ENCODE results near the gene DRC3. TPM values are rescaled to one million over a fixed set of nuclear protein-coding genes. Genes with fewer than 3 reads are reported as not detected.

The DRC3 gene
- total RNA-seq, 4 donors from 2014 or later = 1.1 to 3.5 (median 1.7) TPM

DNA sequence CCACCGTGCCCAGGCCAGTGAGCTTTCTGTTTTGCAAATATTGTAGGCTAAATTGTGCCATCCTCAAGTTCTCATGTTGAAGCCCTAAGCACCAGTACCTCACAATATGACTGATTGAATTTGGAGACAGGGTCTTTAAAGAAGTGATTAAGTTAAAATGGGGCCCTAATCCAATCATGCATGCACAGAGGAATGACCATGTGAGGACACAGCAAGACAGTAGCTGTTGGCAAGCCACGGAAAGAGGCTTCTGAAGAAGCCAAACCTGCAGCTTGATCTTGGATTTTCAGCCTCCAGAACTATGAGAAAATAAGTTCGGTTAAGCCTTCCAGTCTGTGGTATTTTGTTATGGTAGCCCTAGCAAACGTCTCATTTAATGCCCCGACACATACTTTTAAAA, 25.4 kb upstream of the DRC3 start:
- 50 to 75% methylated on average over 2 to 5 of the region's 5 CpGs for WGBS, 2 donors (ENCODE audit: low coverage in 1 of 2)
- Histone ChIP-seq H3K27ac (no peak overlapping the region), H3K4me3 (no peak overlapping the region), H3K27me3 (no peaks in the 10 kb centered on the region), H3K36me3 (no peaks in the 10 kb centered on the region), H3K9me3 (no peaks in the 10 kb centered on the region), H3K4me1 (peaks cover 0 to 70% (median 17%) of the 10 kb centered on the region in 3 donors)
- no peak for ATAC-seq
- TF ChIP-seq EP300 (IDR thresholded peaks at IDR 0.05) (no peak), POLR2AphosphoS5 (IDR thresholded peaks at IDR 0.05) (no peak), POLR2A (IDR thresholded peaks at IDR 0.05) (no peak)
- TF ChIP-seq, protein P1, sequence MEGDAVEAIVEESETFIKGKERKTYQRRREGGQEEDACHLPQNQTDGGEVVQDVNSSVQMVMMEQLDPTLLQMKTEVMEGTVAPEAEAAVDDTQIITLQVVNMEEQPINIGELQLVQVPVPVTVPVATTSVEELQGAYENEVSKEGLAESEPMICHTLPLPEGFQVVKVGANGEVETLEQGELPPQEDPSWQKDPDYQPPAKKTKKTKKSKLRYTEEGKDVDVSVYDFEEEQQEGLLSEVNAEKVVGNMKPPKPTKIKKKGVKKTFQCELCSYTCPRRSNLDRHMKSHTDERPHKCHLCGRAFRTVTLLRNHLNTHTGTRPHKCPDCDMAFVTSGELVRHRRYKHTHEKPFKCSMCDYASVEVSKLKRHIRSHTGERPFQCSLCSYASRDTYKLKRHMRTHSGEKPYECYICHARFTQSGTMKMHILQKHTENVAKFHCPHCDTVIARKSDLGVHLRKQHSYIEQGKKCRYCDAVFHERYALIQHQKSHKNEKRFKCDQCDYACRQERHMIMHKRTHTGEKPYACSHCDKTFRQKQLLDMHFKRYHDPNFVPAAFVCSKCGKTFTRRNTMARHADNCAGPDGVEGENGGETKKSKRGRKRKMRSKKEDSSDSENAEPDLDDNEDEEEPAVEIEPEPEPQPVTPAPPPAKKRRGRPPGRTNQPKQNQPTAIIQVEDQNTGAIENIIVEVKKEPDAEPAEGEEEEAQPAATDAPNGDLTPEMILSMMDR (IDR thresholded peaks at IDR 0.05) = no peak

DNA sequence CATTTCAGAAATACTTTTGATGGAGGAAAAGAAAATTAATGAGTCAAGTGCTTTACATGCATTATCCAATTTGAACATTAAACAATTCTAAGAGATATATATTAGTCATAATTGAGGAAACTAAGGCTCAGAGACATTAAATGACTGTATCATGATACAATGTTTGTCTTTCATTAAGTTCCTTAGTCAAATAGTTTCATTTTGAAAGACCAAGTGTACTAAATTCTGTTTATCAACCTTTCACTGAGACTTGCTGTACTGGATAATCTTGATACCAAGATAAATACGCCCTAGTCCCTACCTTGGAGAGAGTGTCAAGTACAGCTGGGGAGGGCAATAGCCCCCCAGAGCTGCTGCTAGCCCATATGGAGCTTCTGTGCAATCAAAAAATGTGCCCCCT, 24.7 kb upstream of the DRC3 start:
- H3K9me3 ChIP-seq = no peaks in the 10 kb centered on the region
- H3K36me3 ChIP-seq = no peaks in the 10 kb centered on the region
- no peak for ATAC-seq
- no peak overlapping the region for H3K27ac ChIP-seq
- no peak for TF ChIP-seq EP300 (IDR thresholded peaks at IDR 0.05)
- no peak for TF ChIP-seq POLR2AphosphoS5 (IDR thresholded peaks at IDR 0.05)
- TF ChIP-seq POLR2A (IDR thresholded peaks at IDR 0.05) = no peak
- TF ChIP-seq, protein P1 (IDR thresholded peaks at IDR 0.05) = no peak
- 73% methylated on average over 1 of the region's 1 CpG; no CpG with 5 or more reads in 1 of the 2 donors for WGBS, 2 donors (ENCODE audit: low coverage in 1 of 2)
- no peak overlapping the region for H3K4me3 ChIP-seq
- H3K27me3 ChIP-seq = no peaks in the 10 kb centered on the region
- peaks cover 0 to 69% (median 12%) of the 10 kb centered on the region in 3 donors for H3K4me1 ChIP-seq

DNA sequence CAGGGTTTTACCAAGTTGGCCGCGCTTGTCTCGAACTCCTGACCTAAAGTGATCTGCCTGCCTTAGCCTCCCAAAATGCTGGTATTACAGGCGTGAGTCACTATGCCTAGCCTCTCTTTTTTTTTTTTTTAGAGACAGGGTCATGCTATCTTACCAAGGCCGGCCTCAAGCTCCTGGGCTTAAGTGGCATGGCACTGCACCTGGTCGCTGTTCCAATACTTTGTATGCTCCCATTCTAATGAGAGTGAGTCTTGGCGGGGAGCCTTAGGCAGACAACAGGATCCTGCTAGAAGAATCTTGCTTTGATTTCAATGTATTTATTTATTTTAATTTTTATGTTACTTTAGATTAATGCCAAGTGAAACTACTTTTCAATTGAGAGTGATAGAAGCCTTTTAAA, 22.3 kb upstream of the DRC3 start:
- 93 to 100% methylated on average over 1 to 2 of the region's 7 CpGs for WGBS, 2 donors (ENCODE audit: low coverage in 1 of 2)
- Histone ChIP-seq H3K4me1 (peaks cover 0 to 46% (median 0%) of the 10 kb centered on the region in 3 donors), H3K9me3 (no peaks in the 10 kb centered on the region), H3K27me3 (no peaks in the 10 kb centered on the region), H3K27ac (no peak overlapping the region), H3K36me3 (peaks cover 0 to 8% of the 10 kb centered on the region in 2 donors), H3K4me3 (no peak overlapping the region)
- TF ChIP-seq POLR2AphosphoS5 (IDR thresholded peaks at IDR 0.05) (no peak), POLR2A (IDR thresholded peaks at IDR 0.05) (no peak), EP300 (IDR thresholded peaks at IDR 0.05) (no peak)
- TF ChIP-seq, protein P1 (IDR thresholded peaks at IDR 0.05) = no peak
- no peak for ATAC-seq

DNA sequence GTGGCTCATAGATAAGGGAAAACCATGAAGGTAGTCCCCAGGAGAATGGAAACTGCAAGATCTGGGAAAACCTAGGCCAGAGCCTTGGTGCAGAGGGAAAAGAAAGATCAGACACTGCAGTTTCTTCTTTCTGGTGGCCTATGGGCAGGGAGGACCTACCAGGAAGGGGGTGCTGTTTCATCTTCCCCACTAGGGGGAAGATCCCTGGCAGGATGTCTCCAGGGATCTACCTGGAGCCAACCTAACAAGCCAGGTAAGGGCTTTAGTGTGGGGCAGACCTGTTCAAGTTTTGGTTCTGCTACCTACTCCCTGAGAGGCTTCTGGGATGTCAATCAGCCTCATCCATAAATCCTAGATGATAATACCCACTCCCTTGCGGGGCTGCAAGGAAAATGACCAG, 21.9 kb upstream of the DRC3 start:
- TF ChIP-seq, protein P1 (IDR thresholded peaks at IDR 0.05) = no peak
- no peak for TF ChIP-seq POLR2AphosphoS5 (IDR thresholded peaks at IDR 0.05)
- TF ChIP-seq POLR2A (IDR thresholded peaks at IDR 0.05) = no peak
- TF ChIP-seq EP300 (IDR thresholded peaks at IDR 0.05) = no peak
- H3K4me1 ChIP-seq = peaks cover 0 to 41% (median 0%) of the 10 kb centered on the region in 3 donors
- H3K36me3 ChIP-seq = peaks cover 0 to 12% of the 10 kb centered on the region in 2 donors
- H3K4me3 ChIP-seq = no peak overlapping the region
- no peaks in the 10 kb centered on the region for H3K27me3 ChIP-seq
- H3K9me3 ChIP-seq = no peaks in the 10 kb centered on the region
- ATAC-seq = no peak
- WGBS, 2 donors (ENCODE audit: low coverage in 1 of 2) = 60% methylated on average over 1 of the region's 1 CpG; no CpG with 5 or more reads in 1 of the 2 donors
- no peak overlapping the region for H3K27ac ChIP-seq

DNA sequence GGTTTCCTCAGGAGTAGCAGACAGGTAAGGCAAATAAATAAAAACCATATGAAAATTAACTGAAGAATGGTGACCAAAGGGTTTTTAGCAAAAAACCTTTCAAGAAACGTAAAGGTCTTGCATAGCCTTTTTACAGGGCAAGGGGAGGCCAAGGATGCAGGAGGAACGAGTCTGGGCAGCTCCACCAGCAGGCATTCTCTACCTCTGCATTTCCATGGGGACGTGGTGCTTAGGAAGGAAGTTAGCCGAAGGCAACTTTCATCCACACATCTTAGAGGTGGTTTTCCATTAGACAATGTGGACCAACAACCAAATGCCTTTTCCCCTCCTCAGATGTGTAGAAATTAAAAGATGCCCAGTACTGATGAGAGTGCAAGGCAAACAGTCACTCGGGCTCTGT, 21.1 kb upstream of the DRC3 start:
- TF ChIP-seq, protein P1 (IDR thresholded peaks at IDR 0.05) = no peak
- TF ChIP-seq POLR2AphosphoS5 (IDR thresholded peaks at IDR 0.05) (no peak), POLR2A (IDR thresholded peaks at IDR 0.05) (no peak), EP300 (IDR thresholded peaks at IDR 0.05) (no peak)
- 68 to 71% methylated on average over 1 to 5 of the region's 5 CpGs for WGBS, 2 donors (ENCODE audit: low coverage in 1 of 2)
- Histone ChIP-seq H3K36me3 (peaks cover 0 to 13% of the 10 kb centered on the region in 2 donors), H3K27me3 (no peaks in the 10 kb centered on the region), H3K9me3 (no peaks in the 10 kb centered on the region), H3K4me1 (peaks cover 0 to 37% (median 0%) of the 10 kb centered on the region in 3 donors), H3K4me3 (no peak overlapping the region), H3K27ac (no peak overlapping the region)
- ATAC-seq = no peak

Data from gastroesophageal sphincter (tissue), 4 donors.